Activated T-helper 1 cell treated with Interleukin-2 at 50 U/mL for 16 hours (primary cell): ENCODE results near the gene TSC1.

Source experiments
- DNase-seq: peaks from one replicate; pipeline ENCODE4 v3.0.0-alpha.2; 2020; ENCODE audit warnings: low read depth

The TSC1 gene

DNA sequence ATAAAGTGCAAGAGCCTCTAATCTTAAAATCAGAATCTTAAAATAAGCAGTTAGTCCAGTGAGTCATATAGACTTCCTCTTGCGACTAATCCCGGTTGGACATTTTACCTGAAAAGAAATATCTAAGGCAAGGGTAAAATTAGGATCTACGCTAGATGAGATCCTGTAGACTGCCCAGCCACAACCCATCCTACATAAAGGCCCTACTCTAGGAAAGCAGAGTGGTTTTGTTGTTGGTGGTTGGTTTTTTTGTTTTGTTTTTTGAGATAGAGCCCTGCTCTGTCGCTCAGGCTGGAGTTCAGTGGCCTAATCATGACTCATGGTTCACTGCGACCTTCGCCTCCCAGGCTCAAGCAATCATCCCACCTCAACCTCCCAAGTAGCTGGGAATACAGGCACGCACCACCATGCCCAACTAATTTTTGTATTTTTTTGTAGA, 6.9 kb downstream of the TSC1 start:
- no peak for DNase-seq

DNA sequence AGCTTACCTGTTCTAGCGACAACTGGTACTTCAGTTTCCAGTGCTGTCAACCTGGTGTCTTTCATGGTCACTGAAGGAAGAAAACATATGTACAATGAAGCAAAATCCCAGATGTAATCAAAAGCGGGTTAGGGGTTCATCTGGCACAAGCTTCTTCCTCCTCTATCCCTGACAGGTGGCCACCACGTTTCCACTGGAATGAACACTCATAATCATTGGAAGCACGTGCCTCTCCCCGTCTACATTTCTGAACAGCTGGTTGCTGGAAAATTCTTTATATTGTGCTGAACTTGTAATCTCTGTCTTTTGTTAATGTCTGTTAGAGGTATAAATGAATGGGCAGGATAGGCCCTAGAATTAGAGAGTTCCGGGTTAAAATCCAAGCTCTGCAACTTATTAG, 9.4 kb downstream of the TSC1 start:
- DNase-seq: no peak

DNA sequence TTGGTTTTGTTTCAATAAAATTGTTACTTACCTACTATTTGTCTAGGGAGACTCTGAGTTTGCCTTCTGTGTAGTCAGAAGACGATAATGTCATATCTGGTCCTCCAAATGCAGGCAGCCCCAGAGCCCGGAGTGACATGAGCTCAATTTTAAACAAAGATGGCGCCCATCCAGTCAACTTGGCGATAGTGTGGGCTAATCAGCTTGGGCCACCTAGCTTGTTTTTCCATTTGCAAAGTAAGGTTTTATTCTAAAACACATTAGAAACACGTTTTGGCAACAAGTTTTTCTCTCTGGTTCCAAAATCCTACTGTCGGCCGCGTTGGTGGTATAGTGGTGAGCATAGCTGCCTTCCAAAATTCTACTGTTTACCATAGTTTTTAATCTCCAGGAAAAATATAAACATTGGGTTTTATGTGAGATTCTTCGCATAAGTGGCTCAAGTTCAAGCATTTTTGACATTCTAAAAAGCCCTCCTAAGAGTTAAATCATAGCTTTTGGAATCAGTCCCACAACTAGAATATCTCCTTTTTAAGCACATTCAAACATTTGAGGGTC, 13.2 kb downstream of the TSC1 start:
- no peak for DNase-seq

DNA sequence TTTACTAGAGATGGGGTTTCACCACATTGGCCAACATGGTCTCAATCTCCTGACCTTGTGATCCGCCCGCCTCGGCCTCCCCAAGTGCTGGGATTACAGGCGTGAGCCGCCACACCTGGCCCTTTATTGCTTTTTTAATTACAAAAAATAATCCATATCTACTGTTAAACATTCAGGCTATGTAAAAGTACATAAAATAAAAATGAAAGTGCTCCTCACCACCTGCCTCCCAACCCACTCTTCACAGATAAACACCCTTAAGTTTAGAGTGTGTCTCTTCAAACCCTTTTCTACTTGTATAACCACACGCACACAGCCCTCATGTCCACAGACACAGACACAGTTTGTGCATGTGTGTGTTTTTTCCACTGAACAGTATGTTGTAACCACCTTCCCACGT, 16.7 kb downstream of the TSC1 start:
- no peak for DNase-seq

DNA sequence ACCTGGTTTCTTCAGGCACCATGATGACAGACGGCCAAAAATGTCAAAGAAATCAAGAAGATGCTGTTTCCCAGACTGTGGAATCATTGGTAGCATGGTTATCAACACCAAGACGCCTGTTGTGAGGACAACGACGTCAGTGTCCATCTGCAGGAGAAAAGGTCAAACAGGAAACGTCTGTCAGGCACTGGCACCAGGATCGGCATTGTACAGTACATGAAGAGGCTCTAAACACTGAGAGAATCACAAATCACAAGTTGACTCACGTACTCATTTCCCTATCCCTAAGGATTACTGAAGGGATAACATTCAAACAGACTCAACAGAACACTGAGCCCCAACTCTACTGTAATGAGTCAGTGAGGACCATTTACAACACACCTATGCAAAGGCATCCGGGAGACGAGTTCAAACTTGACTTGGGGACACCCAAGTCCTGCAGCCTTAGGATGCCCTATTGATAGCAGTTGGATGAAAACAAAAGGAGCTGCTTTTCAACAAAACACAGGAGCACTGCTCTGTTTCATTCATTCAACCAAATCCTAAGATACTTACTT, 21.0 kb downstream of the TSC1 start:
- no peak for DNase-seq

DNA sequence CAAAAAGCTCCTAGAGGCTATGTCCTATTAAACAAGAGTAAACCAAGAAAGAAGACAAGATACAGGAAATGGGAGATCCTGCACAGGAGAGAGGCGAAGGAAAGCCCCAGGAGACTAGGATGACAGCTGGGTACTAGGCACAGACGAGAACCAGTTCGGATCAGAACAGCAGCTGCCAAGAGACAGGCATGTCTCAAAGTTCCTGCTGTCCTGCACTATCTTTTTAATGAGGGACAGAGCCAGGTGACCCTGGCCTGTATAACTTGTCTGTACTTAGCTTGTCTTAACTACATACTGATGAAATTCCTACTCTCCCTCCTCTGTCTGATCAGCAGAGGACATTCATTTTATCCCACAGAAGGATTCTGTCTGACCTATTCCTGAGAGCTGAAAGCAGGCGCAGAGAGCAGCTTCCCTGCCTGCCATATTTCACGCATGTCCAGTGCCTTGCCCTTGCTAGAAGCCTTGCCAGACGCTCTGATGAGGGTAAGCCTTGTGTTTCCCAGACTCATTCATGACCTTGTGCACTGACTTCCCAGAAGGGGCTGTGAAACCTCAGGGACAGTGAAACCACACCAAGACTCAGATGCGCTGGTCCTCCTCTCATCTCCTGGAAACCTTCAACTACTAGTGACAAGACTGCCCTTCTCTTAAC, 24.7 kb downstream of the TSC1 start:
- DNase-seq: no peak

DNA sequence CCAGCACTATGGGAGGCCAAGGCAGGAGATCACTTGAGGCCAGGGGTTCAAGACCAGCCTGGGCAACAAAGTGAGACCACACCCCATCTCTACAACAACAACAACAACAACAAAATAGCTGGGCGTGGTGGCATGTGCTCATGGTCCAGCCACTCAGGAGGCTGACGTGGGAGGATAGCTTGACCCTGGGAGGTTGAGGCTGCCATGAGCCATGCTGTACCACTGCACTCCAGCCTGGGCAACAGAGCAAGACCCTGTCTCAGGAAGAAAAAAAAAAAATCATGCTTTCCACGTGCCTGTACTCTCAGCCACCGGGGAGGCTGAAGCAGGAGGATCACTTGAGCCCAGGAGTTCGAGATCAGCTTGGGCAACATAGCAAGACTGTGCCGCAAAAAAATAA, 29.5 kb downstream of the TSC1 start:
- no peak for DNase-seq

DNA sequence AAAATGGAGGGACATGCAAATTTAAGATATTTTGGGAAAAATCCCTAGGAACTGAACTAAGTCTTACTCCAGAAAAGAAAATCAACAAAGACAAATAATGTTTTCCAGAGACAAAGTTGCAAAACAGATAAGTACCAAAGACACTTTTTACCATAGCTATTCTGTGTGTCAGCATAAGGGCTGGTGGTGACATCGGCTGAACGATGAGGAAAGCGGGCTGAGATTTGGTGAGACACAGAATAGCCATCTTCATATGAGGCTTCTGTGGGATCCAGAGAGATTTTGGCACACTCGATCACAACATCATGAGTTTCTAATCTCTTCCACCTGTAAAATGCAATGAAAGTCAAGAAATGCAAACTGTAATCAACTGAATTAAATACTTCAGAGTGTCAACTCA, 32.3 kb downstream of the TSC1 start:
- DNase-seq: no peak

DNA sequence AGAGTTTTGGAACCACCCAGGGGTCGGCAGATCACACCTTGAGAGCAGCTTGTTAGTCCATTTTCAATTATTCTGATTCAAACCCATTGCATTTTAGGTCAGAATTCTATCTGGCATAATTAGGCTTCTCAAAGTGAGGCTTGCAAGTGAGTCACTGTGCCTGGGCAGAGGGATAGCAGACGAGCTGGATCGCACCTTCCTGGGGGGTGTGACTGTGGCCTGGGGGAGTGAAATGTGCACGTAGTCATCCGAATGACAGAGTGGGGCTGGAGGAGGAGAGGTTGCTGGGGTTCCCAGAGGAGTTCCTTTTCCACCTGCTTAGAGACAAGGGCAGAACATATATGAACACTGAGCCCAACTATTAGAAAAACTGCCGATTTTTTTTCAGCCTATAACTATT, 34.0 kb downstream of the TSC1 start:
- DNase-seq: no peak

DNA sequence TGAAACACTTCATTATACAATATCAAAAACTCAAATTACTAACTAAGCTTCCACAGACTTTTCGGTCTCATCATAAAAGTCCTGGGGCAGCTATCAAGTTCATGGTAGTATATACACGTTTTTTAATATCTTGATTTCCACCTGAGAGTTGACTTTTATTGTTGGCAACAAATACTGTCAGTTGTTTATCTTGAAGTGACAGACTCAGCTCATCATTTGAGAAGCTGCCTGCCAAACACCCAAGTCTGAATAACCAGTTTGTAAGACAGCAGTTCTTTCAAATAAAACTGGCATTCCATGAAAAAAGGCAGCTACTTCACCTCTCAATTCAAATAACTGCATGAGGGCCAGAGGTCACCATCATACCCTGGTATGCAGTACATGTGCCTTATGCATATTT, 35.1 kb downstream of the TSC1 start:
- no peak for DNase-seq

DNA sequence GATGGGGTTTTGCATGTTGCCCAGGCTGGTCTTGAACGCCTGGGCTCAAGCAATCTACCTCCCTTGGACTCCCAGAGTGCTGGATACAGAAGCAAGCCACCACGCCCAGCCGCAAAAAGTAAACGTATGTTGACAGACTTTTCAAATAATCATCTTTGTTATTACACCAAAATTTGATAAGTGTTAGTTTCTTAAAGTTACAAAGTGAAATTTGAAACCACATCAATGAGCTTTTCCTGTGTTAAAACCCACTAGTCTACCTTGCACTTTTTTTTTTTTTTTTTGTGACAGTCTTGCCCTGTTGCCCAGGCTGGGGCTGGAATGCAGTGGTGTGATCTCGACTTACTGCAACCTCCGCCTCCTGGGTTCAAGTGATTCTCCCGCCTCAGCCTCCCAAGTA, 35.8 kb downstream of the TSC1 start:
- DNase-seq: no peak

DNA sequence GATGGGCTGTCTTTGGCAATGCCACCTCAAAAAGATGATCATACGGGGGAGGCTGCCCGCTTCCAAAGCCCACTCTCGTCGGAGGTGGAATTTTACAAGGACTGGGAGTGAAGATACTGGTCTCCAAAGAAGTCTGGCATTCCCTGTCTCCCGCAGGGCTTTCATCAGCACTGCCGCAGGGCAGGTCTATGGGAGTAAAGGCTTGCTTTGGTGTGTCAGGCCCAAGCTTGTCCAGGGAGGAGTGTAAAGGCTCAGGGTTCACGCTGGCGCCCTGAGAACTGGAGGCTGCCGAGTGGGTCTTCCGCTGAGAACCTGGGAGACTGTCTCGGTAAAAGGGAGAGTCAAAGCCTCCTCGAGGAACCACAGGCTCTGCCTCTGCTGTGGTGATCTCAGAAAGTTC, 38.7 kb downstream of the TSC1 start:
- no peak for DNase-seq

DNA sequence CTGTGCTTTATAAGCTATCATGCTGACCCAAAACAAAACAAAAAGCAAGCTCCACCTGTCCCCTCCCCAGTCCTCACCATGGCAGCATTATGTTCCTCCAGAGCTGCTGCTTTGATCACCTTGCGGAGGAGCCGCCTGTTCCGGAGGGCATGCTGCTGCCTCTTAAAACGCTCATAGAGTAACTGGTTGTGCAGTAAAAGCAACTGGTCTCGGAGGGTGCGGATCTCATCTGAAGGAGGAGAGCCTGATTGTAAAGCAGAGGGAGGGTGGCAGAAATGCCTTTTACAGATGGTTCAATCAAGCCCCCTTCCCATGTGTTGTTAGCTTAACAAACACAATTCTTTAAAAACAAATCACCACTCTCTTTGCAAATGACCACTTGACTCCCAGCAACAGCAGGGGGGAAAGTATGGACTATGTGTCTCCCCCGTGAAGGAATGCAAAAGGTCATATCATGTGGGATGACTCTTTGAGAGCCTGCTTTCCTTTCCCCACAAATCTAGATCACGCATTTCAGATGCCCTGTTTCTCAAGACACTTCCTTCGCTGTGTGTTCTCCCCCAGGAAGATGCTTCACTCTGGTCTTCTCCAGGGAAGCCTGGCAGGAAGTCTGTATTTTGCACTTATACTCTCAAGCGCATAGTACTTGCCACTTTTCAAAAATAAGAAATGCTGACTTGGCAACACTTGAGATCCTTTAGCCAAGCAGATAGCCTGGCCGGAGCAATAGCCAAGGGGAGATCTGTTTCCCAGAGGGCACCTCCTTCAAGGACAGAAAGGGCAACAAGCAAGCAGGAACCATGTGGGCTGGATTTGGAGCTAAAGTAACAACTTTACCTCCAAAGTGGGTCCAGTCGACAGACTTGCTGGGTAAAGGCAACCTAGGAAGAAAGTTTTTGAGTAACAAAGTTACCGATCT, 40.6 kb downstream of the TSC1 start:
- DNase-seq: no peak

DNA sequence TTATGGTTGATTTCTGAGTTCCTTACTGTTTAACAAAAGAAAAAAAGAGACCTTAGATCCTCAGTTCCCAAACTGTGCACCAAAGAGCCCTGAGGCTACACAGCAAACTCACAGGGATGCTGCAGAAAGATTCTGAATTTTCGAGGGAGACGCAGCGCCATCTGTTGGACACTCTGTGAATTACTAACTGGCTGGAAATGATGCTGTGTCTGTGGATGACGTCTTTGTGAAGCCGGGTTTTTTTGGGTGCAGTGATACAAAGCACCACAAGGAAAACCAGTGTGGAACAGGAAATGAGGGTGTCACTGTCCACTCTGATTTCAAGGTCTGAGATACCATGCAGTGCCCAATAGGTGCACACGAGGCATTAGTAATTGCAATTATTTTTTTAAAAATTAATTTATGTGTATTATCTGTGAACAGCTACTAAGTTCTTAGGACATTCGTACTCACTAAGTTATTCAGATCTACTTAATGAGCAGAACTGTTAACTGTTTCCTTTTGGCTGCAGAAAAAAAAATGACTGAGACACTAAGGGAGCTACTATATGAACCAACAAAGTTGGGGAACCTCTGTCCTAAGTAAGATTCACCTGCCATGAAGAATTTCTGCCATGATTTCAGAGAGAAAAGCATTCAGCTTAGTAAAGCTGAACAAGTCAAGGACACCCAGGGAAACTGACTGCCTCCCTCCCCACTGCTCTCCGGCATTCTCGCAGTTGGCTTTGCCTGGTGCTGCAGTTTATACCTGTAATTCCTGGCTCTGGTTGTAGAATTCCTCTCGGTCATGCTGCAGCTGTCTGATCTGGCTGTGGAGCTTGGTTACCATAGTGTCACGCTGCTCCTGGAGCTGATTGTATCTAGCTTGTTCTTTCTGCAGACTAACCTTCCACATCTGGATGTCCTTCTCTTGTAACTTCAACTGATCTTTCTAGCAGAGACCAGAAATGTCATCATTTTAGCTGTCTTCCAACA, 42.3 kb downstream of the TSC1 start:
- DNase-seq: peak; percentile 58

DNA sequence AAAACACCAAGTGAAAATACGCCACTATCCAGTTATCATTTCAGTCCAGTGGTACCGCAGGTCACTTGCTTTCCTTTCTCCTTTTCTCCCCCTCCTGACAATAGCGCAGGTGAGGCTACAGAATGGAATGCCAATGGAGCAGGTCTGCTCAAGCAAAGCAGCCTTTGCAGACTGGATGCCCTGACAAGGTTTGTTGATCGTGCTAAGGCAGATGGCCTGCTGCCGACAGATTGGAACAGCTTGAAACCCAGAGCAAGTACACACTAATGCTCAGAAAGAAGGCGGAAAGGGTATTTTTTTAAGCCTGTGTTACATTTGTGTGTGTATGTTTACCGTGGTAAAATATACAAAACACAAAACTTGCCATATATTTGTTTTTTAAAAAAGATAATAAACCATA, 46.4 kb downstream of the TSC1 start:
- DNase-seq: no peak

DNA sequence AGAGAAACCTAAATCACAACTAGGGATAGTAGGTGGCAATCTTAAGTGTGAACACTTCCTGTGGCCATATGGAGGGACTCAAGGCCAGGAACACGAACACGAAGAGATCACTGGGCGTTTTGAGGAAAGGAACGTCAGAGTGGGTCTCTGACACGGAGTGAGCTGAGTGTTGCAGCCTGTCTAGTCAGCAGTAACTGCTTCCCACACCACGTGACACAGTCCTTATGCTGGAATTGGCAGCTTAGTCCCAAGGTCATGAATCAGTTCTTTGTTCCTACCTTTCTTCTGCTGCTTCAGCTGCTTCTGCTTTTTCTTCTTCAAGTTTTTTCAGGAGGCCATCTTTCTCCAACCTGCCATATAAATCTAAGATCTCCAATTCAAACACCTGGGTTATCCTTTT, 47.5 kb downstream of the TSC1 start:
- DNase-seq: no peak

DNA sequence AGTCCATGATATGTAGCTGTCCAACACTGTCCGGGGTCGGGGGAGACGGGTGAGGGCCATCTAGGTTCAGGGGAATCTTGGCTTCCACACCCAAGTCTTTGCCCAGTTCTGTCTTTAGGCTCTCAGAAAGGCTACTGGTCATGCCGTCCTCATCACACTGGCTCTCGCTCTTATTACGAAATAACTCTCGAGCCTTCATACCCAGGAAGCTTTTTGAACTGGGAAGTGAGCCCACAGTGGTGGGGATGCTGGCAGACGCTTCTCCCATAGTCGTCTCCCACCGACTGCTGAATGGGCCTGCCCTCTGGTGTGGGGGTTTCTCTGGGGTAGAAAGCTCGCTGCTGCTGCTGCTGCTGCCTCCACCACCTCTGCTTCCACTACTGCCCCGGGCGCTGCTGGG, 48.2 kb downstream of the TSC1 start:
- no peak for DNase-seq

DNA sequence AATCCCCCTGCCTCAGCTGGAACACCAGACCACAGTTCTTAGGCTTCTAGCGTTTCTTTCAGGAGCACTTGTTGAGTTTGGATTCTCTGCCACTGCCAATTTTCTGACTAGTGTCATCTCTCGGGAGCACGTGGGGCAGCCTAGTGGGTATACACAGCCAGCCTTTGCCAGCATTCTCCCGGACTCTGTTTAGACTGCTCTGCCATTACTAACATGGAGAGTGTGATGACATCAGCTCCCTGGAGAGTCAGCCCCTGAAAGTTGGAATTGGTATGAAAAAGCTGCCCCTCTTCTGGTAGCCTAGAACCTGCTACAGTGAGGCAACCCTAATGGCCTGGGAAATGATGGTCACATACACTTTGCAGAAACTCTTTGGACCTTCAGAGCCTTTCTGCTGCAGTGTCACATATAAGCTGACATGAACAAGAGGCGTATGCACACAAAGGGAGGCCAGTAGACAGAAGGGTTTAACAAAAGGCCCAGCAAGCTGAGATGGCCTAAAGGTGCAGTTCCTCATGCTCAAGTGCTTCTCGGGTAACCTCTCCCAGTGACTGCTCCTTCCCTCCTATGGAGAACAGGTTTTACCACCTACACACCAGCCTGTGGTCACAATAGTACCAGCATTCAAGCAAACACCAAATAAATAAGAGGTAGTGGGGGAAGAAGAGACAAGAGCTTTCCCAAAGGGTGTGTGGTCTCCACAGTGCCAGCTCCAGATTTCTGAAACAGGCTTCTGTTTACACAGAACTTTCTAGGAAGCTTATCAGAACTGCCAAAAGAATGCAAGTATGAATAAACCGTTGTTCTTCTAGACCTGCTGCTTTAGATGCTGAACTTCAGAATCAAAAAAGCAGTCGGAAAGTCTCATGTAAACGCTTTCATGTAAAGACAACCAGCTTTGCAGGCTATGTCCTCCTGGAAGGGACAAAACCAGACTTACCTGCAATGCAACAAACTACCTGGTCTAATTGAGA, 49.3 kb downstream of the TSC1 start:
- no peak for DNase-seq

DNA sequence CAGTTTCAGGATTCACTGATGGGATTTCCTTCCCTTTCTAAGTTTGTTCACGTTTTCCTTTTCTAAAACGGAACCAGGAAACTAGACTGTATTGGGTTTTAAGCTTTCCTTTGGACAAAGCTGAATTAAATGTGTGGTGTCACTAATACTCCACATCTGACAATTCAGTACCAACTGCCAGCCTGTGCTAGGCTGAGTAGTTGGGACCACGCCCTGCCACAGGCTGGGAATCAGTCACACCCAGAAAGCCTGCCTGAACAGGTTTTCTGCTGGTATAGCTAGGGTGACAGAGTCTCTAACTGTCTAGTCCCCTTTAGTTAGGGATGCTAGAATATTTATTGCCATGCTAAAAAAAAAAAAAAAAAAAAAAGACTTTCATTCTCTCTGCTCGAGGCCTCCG, 50.1 kb downstream of the TSC1 start:
- no peak for DNase-seq

DNA sequence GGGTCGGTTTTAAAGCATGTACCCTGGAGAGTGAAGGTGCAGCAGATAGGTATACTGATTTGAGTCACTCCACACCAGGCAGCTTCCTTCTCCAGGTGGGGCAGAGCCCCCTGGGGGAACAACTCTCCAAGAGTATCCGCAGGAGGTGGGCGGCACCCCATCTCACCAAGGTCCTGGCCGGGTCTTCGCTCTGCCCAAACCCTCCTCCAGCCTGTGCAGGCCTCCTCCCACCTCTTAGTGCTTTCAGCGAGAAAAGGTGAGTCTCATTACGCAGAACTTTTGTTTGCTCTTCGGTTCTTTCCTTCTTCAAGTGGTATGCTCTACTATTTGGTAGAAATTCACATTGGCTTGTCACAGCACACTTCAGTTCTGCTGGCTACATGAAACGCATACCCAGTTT, 52.0 kb downstream of the TSC1 start:
- no peak for DNase-seq

DNA sequence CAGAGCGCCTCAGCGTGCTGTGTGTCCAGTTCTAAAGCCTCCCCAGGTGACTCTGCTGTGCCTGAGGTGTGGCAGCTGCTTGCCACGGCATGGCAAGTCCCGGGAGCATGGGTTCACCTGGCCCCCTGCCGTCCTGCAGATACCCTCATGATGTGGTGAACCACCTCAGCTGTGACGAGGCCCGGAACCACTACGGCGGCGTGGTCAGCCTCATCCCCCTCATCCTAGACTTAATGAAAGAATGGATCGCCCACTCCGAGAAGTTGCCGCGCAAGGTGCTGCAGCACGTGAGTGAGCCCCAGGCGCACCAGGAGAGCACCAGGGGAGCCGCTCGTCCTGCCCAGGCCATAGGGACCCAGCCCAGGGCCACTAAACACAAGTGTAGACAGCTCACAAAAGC, 56.3 kb downstream of the TSC1 start:
- no peak for DNase-seq
